ENCODE data around the gene SCNN1A.

DNA sequence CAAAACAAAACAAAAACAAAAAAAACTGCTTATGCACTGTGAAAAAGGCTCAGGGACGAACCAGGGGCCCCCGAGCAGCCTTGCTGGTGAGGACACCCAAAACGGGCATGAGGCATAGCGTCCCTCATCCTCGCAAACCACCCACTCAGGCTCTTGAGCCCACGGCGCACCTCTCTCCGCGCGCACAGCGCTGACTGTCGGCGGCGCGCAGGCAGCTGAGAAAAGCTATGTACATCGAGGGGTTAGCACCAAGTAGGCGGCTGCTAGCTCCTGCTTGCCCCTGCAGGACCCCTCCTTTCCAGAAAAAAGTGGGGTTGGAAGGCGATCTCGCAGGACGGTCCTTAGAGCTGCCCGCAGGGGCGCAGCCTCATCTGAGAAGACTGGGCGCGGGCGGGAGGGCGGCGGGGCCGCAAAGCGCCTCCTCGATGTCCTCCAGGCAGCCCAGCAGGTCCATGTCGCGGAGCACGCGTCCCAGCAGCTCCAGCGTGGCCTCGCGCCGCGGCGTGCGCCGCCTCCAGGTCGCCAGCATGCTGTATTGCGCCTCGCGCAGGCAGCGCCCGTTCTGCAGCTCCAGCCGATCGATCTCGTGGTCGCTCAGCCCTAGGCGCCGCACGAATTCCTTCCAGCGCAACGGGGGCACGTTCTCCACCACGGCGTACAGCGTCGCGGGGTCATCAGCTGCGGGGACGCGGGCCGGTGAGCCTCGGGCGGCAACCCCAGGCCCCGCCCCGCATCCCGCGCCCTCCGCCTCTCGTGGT lies 46.2 kb downstream of the SCNN1A start:
- TF ChIP-seq MAFK (IDR thresholded peaks at IDR 0.05; ENCODE audit: low read depth, low read length) (no peak), CHD1 (IDR thresholded peaks at IDR 0.05; ENCODE audit: low read depth, low read length) (no peak), POLR2A (IDR thresholded peaks at IDR 0.05; ENCODE audit: low read depth, low read length) (no peak), SMC3 (IDR thresholded peaks at IDR 0.05; ENCODE audit: low read depth, low read length) (no peak), FOS (IDR thresholded peaks at IDR 0.05; ENCODE audit: low read depth, low read length) (no peak), RAD21 (IDR thresholded peaks at IDR 0.05; ENCODE audit: low read length) (no peak), USF2 (IDR thresholded peaks at IDR 0.05; ENCODE audit: low read depth, low read length) (no peak), ELK1 (IDR thresholded peaks at IDR 0.05; ENCODE audit: borderline replicate concordance, low read depth, low read length) (no peak), CEBPB (IDR thresholded peaks at IDR 0.05; ENCODE audit: low read depth, low read length) (no peak)
- TF ChIP-seq, protein P1, sequence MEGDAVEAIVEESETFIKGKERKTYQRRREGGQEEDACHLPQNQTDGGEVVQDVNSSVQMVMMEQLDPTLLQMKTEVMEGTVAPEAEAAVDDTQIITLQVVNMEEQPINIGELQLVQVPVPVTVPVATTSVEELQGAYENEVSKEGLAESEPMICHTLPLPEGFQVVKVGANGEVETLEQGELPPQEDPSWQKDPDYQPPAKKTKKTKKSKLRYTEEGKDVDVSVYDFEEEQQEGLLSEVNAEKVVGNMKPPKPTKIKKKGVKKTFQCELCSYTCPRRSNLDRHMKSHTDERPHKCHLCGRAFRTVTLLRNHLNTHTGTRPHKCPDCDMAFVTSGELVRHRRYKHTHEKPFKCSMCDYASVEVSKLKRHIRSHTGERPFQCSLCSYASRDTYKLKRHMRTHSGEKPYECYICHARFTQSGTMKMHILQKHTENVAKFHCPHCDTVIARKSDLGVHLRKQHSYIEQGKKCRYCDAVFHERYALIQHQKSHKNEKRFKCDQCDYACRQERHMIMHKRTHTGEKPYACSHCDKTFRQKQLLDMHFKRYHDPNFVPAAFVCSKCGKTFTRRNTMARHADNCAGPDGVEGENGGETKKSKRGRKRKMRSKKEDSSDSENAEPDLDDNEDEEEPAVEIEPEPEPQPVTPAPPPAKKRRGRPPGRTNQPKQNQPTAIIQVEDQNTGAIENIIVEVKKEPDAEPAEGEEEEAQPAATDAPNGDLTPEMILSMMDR (conservative IDR thresholded peaks at IDR 0.05; ENCODE audit: low read depth, low read length), result no peak

Measured in IMR-90 (cell line).